NCI-H2107 (cell line): Measurements from ENCODE around the gene FBXL19.

ENCODE experiments used
- DNase-seq: peaks from one replicate; lab custom pipeline; 2025; lab: John Stamatoyannopoulos, UW

Gene FBXL19

GRCh38 chr16:30966033-30966619 lies 42.8 kb downstream of the FBXL19 start:
- DNase-seq, result no peak

GRCh38 chr16:30967795-30968194 lies 44.4 kb downstream of the FBXL19 start:
- DNase-seq, result no peak

- DNase-seq, result no peak
Measured at GRCh38 chr16:30969246-30969842, 46.0 kb downstream of the FBXL19 start.

DNA sequence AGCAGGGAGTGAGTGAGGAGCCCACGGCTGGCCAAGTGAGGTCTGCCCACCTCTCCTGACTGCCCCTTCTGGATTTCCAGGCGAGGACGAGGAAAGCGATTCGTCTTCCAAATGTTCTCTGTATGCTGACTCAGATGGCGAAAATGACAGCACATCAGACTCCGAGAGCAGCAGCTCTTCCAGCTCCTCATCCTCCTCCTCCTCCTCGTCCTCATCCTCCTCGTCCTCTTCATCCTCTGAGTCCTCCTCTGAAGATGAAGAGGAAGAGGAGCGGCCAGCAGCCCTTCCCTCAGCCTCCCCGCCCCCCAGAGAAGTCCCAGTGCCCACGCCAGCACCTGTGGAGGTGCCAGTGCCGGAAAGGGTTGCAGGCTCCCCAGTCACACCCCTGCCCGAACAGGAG lies 47.9 kb downstream of the FBXL19 start:
- no peak for DNase-seq

GRCh38 chr16:30972872-30973271 lies 49.5 kb downstream of the FBXL19 start:
- no peak for DNase-seq

- DNase-seq, result no peak
Measured at GRCh38 chr16:30974348-30974747, 51.0 kb downstream of the FBXL19 start.

DNA sequence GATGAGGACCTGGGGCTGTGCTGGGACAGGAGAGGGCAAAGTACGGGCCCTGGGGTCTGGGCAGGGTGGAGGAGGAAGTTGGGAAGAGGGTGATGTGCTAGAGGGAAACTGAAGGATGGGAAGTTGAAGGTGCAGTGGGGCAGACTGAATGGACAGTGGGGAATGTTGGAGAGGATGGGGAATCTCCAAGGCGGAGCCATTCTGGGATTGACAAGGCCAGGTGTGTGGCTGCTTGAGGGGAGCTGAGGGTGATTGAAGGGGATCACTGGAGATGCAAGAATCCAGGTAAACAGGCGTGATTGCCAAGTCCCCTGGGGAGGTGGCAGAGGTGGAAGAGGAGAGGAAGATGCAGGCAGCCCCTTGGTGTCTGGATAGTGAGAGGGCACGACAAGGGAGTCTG lies 53.1 kb downstream of the FBXL19 start:
- no peak for DNase-seq

DNA sequence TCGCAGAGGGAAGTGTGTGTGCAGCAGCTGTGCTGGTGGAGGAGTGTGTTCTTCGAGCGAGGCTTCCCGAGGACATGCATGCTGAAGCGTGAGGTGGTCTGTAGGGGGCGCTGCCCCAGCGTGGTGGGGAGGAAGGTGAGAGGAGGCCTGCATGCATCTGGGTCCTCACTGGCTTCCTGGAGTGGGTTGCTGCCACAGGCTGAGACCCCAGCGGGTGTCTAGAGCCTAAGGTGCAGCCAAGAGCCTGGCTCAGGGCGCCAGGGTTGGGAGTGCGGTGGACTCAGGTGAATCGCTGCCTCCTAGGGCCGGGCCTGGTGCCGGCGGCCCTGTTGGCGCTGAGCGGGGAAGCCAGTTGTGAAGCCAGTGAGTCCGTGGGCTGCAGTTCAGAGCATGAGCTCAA lies 54.1 kb downstream of the FBXL19 start:
- DNase-seq, result no peak

GRCh38 chr16:30979170-30980022 lies 56.0 kb downstream of the FBXL19 start:
- no peak for DNase-seq

- no peak for DNase-seq
Measured at GRCh38 chr16:30980023-30980371, 56.6 kb downstream of the FBXL19 start.

DNA sequence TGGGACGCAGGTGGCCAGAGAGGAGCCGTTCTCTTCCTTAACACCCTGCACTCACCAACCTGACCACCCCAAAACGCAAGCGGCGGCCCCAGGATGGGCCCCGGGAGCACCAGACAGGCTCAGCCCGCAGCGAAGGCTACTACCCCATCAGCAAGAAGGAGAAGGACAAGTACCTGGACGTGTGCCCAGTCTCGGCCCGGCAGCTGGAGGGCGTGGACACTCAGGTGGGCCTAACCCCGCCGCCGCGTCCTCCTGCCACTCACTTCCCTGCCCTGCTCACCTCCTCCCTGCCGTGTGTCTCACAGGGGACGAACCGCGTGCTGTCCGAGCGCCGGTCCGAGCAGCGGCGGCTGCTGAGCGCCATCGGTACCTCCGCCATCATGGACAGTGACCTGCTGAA lies 57.1 kb downstream of the FBXL19 start:
- DNase-seq, result no peak

- no peak for DNase-seq
Measured at GRCh38 chr16:30980959-30981358, 57.6 kb downstream of the FBXL19 start.

- no peak for DNase-seq
Measured at GRCh38 chr16:30982548-30983288, 59.3 kb downstream of the FBXL19 start.

DNA sequence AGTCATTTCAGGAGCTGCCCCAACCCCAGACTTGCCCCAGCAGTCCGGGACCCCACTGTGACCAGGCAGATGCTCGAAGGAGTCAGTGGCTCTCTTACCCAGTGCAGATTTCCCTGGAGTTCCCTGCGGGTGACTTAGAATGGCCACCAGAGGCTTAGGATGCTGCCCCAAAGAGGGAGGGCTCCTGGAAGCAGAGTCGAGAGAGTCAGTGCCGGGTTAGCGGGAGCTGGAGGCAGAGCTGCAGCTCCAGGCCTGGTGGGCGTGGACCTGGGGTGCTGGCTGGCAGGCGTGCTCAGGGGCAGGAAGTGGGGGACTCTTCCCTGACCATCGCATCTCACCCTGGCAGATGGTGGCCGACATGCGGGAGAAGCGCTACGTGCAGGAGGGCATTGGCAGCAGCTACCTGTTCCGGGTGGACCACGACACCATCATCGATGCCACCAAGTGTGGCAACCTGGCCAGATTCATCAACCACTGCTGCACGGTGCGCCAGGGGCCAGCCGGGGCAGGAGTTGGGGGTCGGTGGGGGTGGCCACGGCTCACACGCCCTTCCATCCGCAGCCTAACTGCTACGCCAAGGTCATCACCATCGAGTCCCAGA lies 60.0 kb downstream of the FBXL19 start:
- DNase-seq, result no peak

- no peak for DNase-seq
Measured at GRCh38 chr16:30983898-30984610, 60.7 kb downstream of the FBXL19 start.

DNA sequence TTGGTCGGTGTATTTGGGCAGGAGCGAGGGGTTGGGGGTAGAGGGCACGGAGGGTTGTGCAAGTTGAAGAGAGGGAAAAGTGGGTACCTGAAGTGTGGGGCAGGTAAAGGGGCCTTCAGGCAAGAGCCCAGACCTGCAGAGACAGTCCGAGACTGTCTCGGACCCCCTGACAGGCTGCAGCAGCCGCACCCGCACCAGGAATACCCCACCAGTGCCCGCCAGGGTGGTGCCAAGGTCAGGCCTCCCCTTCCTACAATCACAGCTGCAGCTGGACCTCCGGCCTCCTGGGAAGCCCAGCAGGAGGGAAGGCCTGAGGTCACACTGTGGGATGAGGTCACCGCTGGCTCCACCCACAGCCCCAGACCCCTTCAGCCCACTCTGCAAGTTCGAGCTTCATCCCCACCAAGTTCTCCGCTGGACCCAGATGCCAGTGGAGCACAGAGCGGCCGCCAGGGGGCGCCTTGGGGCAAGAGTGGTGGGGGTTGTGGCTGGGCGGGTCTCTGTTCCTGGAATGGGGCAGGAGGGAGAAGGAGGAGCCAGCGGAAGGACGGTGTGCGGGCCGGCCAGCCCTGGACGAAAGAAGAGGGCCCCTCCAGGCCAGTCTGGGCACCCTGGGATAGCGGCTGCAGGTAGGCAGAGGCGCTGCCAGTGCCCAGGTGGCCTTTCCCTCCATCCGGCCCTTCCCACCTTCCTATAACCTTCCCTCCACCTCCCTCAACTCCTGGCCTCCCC lies 61.5 kb downstream of the FBXL19 start, which contains the start of gene HSD3B7:
Gene HSD3B7 (plus strand): TSS at position 539 of the 732 bp plus-strand sequence. CDS start 452 bp downstream, outside the sequence.
- peak; percentile 75 for DNase-seq

DNA sequence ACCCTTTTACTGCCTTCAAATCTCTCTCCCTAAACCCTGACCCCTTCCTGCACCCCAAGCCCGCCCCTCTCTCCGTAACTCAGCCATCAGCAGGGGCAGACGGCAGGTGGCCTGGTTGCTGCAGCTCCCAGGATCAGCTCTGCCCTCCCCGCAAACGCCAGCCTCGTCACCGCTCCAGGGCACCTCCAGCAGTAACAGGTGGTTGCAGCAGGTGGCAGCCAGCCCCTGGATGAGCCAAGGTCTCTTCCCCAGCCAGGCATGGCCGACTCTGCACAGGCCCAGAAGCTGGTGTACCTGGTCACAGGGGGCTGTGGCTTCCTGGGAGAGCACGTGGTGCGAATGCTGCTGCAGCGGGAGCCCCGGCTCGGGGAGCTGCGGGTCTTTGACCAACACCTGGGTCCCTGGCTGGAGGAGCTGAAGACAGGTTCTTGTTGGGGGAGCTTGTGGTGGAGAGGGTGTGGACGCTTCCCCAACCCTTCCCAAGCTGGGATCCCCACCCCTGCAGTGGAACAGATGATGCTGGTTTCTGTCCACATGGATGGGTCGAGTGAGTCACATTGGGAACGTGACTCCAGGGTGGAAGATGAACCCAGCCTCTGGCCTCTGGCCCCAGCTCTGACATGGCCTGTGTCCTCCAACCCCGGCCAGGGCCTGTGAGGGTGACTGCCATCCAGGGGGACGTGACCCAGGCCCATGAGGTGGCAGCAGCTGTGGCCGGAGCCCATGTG lies 62.2 kb downstream of the FBXL19 start:
- DNase-seq, result peak; percentile 79

DNA sequence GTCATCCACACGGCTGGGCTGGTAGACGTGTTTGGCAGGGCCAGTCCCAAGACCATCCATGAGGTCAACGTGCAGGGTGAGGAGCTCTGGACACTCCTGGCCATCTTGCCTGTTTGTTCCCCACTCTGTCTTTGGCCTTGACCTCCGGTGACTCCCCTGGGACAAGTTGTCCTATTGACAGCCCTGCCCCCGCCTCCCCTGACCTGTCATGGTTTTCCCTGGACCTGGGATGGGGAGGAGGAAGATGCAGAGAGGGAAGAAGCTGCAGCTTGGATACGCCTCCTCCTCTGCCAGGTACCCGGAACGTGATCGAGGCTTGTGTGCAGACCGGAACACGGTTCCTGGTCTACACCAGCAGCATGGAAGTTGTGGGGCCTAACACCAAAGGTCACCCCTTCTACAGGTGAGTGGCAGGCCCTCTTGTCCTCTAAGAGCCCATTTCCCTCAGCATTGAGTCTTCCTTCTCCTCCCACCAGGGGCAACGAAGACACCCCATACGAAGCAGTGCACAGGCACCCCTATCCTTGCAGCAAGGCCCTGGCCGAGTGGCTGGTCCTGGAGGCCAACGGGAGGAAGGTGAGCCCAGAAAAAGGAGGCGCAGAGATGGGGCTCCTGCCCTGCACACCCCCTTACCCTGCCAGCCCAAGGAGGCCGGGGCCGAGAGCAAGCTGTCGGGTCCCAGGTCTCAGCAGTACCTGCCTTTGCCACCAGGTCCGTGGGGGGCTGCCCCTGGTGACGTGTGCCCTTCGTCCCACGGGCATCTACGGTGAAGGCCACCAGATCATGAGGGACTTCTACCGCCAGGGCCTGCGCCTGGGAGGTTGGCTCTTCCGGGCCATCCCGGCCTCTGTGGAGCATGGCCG lies 63.0 kb downstream of the FBXL19 start:
- DNase-seq, result no peak

DNA sequence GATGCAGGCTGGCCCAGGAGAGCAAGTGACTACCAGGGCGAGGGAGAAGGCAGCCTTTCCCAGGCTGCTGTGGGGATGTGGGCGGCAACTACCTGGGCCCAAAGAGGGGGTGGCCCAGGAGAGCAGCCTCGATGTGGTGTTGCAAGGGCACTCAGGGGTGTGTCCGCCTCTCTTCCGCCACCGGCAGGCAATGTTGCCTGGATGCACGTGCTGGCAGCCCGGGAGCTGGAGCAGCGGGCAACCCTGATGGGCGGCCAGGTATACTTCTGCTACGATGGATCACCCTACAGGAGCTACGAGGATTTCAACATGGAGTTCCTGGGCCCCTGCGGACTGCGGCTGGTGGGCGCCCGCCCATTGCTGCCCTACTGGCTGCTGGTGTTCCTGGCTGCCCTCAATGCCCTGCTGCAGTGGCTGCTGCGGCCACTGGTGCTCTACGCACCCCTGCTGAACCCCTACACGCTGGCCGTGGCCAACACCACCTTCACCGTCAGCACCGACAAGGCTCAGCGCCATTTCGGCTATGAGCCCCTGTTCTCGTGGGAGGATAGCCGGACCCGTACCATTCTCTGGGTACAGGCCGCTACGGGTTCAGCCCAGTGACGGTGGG lies 64.3 kb downstream of the FBXL19 start:
- no peak for DNase-seq
